Chondrocyte (in vitro differentiated cells): Measurements from ENCODE around the gene SH3BGRL3. TPM values are rescaled to one million over a fixed set of nuclear protein-coding genes. Genes with fewer than 3 reads are reported as not detected.
"Not testable (repeated sequence)": the region's sequence is repeated elsewhere in the genome, so short reads cannot be mapped to it uniquely, and the experiment has no call there.

ENCODE experiments used
- DNase-seq: peaks from one replicate; pipeline ENCODE4 v3.0.0; 2021; ENCODE audit warnings: mixed read lengths, low spot score
- H3K27ac Mint-ChIP-seq: one replicate; pipeline ENCODE4 v1.8.0; 2021; ENCODE audit warnings: mild to moderate bottlenecking, moderate library complexity, mixed read lengths; ENCODE audit not compliant: unreplicated experiment
- H3K27me3 Mint-ChIP-seq: 2 replicates; pipeline ENCODE4 v1.8.0; 2021; ENCODE audit warnings: low read depth, mixed read lengths
- H3K36me3 Mint-ChIP-seq: 2 replicates; pipeline ENCODE4 v1.8.0; 2021; ENCODE audit warnings: low read depth, mixed read lengths
- H3K4me1 Mint-ChIP-seq: 2 replicates; pipeline ENCODE4 v1.8.0; 2021; ENCODE audit warnings: low read depth, mild to moderate bottlenecking, mixed read lengths
- H3K4me3 Mint-ChIP-seq: one replicate; pipeline ENCODE4 v1.8.0; 2021; ENCODE audit warnings: mild to moderate bottlenecking, moderate library complexity, mixed read lengths; ENCODE audit not compliant: unreplicated experiment
- H3K9me3 Mint-ChIP-seq: 2 replicates; pipeline ENCODE4 v1.8.0; 2021; ENCODE audit warnings: low read depth, mixed read lengths
- long read RNA-seq: library from polyadenylated mRNA; stranded (forward); transcript quantifications from one replicate; pipeline ENCODE4 v2.0.0, GENCODE V29; 2021
- total RNA-seq: library from RNA; stranded (reverse); gene quantifications from 3 replicates; pipeline ENCODE4 v1.2.1, GENCODE V29; 2021
- TF ChIP-seq, protein P1 (sequence below): fragments of 200-600 bp; sonication (generic); IDR thresholded peaks from 2 replicates; pipeline ENCODE4 v1.5.0; 2021; ENCODE audit warnings: antibody characterized with exemption, mild to moderate bottlenecking, moderate library complexity

Gene SH3BGRL3
- 156 to 175 TPM (median 162 TPM) in 3 replicates for total RNA-seq
- long read RNA-seq, transcript SH3BGRL3-202 (2 exons, 768 nt) = minor isoform, 6 of 351 reads
- long read RNA-seq, transcript SH3BGRL3-201 (3 exons, 1,661 nt) = major isoform, 336 of 351 reads
- long read RNA-seq, partial matches to known transcripts = 6 of 351 reads
- long read RNA-seq, other reads (novel, unspliced or antisense) = 3 of 351 reads

DNA sequence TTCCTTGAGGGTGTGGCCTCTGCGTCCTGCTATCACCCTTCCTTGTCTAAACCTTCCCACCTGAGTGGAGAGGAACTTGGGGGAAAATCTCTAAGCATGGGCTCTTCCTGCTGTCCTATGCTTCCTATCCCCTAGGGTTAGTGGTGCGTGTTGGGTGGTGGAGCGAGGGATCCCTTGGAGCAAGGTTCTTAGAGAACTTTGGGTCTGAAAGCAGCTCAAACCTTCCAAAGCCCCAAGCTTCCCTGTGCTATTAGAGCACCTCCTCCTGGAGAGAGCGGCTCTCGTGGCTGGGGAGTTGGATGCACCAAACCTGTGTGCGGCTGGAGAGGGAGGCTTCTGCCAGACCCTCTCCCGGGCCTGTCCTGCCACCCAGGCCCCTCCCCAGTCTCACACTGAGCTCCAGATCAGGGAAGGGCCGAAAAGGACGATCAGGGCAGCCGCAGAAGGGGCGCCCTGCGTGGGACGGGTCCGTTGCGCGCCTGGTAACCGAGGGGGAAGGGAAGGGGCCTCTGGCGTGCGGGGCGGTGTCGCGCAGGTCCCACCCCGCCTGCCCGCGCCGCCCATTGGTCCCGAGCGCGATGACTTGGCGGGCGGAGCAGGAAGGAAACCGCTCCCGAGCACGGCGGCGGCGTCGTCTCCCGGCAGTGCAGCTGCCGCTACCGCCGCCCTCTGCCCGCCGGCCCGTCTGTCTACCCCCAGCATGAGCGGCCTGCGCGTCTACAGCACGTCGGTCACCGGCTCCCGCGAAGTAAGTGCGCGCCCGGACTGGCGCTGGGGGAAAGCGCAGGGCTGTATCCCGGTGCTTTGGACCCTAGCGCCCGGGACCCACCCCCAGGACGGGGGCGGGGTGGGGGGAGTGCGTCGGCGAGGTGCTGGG is at the start of gene SH3BGRL3:
SH3BGRL3 (plus strand) TSS at position 631 of the 877 bp plus-strand sequence; CDS start at position 701, 70 bp downstream.
- TF ChIP-seq, protein P1, sequence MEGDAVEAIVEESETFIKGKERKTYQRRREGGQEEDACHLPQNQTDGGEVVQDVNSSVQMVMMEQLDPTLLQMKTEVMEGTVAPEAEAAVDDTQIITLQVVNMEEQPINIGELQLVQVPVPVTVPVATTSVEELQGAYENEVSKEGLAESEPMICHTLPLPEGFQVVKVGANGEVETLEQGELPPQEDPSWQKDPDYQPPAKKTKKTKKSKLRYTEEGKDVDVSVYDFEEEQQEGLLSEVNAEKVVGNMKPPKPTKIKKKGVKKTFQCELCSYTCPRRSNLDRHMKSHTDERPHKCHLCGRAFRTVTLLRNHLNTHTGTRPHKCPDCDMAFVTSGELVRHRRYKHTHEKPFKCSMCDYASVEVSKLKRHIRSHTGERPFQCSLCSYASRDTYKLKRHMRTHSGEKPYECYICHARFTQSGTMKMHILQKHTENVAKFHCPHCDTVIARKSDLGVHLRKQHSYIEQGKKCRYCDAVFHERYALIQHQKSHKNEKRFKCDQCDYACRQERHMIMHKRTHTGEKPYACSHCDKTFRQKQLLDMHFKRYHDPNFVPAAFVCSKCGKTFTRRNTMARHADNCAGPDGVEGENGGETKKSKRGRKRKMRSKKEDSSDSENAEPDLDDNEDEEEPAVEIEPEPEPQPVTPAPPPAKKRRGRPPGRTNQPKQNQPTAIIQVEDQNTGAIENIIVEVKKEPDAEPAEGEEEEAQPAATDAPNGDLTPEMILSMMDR = peak; percentile 77
- peaks cover 90% of the 10 kb centered on the region for H3K4me1 Mint-ChIP-seq
- no peaks in the 10 kb centered on the region for H3K27me3 Mint-ChIP-seq
- peak within 1 kb of the TSS; percentile 85 for H3K4me3 Mint-ChIP-seq
- DNase-seq = no peak
- H3K9me3 Mint-ChIP-seq = no peaks in the 10 kb centered on the region
- H3K27ac Mint-ChIP-seq = peak within 1 kb of the TSS; percentile 99
- peaks cover 7% of the 10 kb centered on the region for H3K36me3 Mint-ChIP-seq

DNA sequence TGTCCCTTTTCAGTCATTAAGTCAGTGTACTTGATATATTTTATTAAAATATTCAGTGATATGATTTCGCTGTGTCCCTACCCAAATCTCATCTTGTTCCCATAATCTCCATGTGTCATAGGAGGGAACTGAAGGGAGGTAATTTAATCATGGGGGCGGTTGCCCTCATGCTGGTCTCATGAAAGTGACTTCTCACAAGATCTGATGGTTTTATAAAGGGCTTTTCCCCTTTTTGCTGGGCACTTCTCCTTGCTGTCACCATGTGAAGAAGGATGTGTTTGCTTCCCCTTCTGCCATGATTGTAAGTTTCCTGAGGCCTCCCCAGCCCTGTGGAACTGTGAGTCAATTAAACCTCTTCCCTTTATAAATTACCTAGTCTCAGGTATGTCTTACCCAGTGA is 49.2 kb upstream of the SH3BGRL3 start:
- not testable (repeated sequence) for H3K27ac Mint-ChIP-seq, H3K27me3 Mint-ChIP-seq, DNase-seq, H3K36me3 Mint-ChIP-seq, H3K4me3 Mint-ChIP-seq, H3K9me3 Mint-ChIP-seq
- H3K4me1 Mint-ChIP-seq = peaks cover 19% of the 10 kb centered on the region

DNA sequence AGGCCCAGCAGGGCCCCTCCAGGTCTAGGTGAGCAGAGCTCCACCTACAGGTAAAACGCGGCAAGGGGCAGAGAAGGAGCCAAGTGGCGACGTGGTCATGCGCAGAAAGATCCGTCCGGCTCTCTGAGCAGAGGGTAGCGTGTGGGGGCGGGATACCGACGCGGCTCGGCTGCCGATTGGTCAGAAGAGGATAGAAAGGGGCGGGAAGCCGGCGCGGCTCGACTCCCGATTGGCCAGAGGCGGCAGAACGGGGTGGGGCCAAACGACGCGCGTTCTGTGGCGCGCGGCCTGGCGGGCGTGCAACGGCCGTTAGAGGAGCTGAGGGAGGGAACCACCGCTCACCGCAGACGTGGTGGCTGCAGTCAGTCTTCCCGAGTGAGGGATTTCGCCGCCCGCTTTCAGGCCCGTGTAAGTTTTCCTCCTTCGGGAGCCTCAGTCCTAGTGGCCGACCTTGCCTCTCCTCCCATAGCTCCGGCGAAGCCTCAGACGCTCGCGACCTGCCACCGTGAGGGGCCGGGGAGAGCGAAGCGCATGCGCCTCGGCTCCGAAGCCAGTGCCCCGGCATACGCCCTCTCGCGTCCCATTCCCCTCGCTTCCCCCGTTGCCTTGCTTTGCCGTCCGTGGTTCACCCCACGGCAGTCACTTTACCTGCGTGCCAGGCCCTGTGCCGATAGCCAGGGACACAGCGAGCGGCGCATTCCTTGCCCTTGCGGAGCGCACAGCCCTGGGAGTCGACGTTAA is 45.8 kb upstream of the SH3BGRL3 start, which contains the start of gene CEP85:
CEP85 (plus strand) TSS at position 298 of the 741 bp plus-strand sequence. CDS start 5,584 bp downstream, outside the sequence.
- H3K36me3 Mint-ChIP-seq = no peaks in the 10 kb centered on the region
- no peaks in the 10 kb centered on the region for H3K27me3 Mint-ChIP-seq
- DNase-seq = peak; percentile 99
- no peaks in the 10 kb centered on the region for H3K9me3 Mint-ChIP-seq
- peak within 1 kb of the TSS; percentile 95 for H3K4me3 Mint-ChIP-seq
- TF ChIP-seq, protein P1 = peak; percentile 84
- peaks cover 37% of the 10 kb centered on the region for H3K4me1 Mint-ChIP-seq
- peak within 1 kb of the TSS; percentile 96 for H3K27ac Mint-ChIP-seq

DNA sequence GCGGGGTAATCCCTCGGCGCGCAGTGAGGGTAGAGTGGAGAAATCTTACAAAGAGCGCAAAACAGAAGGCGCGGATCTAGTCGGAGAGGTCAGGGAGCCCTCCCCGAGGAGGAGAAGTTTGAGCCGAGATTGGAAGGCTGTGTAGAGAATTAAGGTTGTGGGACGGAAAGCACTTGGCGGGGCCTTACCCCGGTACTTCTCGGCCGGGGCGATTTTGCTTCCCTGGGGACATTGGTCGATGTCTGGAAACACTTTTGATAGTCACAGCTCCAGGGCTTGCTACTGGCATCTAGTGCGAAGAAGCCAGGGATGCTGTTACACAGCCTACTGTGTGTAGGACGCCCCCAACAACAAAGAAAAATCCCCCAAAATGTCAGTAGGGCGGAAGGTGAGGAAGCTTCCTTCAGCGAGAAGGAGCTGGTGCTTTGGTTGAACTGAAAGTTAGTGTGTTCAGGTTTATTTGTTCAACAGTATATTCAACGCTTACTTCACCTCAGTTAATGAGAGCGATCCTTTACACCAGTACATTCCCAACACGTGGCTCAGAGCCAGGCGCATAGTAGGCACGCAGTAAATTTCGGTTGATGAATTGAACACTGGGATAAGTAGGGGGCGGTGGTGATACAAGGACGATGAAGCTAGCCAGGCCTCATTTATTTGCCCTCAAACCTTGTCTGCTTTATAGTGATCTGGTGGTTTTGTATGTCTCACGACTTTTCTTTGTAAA is 45.1 kb upstream of the SH3BGRL3 start:
- no peaks in the 10 kb centered on the region for H3K27me3 Mint-ChIP-seq
- DNase-seq = no peak

More for the DNA sequence above, 45.1 kb upstream of the SH3BGRL3 start:
- Mint-ChIP-seq H3K4me1 (peaks cover 42% of the 10 kb centered on the region), H3K27ac (peak overlapping the region; percentile 96), H3K4me3 (peak overlapping the region; percentile 95), H3K9me3 (no peaks in the 10 kb centered on the region), H3K36me3 (no peaks in the 10 kb centered on the region)
- TF ChIP-seq, protein P1 = peak; percentile 35
